ENCODE measurements around the gene TMBIM1.
"Not testable (repeated sequence)": the region's sequence is repeated elsewhere in the genome, so short reads cannot be mapped to it uniquely, and the experiment has no call there.

Gene TMBIM1

DNA sequence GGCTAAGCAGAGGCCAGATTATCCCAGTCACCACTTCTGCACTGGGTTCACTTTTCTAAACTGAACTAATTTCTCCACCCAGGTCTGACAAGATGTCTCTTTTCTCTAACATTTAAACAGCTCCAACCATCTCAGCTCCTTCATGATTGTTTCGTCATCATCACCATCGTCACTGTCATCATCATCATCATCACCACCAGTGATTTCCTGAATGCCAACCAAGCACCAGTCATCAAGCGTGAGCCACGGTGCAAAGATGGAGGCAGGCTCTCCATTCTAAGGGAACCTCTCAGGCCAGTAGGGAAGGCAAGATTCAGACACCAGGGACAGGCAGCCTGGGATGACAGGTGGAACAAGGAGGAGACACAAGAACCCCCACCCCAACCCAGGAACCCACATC lies 25.5 kb upstream of the TMBIM1 start:
- no peak for DNase-seq

DNA sequence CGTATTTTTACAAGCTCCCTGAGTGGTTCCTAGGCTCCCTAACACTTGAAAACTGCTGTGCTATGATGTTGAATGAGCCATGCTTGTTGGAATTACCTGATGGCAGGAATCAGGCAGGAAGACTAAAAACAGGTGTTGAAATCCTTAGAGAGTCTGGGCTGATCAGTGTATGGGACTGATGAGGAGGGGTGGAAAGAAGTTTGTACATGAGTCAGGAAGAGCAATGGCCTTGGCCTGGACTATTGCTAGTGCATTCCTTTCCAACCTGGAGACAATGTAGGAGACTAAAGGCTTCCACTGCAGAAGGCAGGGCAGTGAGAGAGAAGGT lies 25.0 kb upstream of the TMBIM1 start:
- no peak for DNase-seq

DNA sequence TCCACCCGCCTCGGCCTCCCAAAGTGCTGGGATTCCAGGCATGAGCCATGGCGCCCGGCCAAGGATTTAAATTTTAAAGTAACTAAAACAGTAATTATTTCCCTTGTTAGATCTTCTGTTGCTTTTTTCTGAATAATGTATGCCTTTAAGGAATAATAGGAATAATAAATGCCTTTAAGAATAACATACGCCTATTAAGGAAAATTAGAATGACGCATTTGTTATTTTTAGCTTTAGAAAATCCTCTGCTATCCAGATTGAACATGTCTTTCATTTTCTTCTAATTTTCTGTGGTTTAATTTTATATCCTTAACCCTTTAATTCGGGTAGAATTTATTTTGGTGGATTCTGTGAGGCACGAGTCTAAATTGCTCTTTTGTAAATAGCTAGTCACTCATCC lies 23.1 kb upstream of the TMBIM1 start:
- no peak for DNase-seq

DNA sequence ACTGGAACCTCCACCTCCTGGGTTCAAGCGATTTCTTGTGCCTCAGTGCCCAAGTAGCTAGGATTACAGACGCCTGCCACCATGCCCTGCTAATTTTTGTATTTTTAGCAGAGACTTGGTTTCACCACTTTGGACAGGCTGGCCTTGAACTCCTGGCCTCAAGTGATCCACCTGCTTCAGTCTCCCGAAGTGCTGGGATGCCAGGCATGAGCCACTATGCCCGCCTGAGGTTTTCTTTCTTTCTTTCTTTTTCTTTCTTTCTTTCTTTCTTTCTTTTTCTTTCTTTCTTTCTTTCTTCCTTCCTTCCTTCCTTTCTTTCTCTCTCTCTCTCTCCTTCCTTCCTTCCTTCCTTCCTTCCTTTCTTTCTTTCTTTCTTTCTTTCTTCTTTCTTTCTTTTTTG lies 22.5 kb upstream of the TMBIM1 start:
- not testable (repeated sequence) for DNase-seq

DNA sequence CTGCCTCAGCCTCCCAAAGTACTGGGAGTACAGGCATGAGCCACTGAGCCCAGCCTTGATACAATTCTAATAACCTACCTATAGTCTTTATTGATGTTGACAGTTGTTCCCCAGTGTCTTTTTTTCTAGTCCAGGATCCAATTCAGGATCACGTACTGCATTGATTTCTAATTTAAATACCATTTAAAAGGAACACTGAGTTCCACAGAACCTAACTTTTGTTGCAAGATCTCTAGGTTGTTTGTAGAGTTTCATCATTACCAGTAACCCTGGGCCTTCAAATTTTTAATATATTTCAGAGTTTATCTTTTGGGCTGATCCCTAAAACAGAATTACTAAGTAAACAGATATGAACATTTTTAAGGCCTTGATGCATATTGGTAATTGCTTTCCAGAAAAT lies 21.1 kb upstream of the TMBIM1 start:
- no peak for DNase-seq

DNA sequence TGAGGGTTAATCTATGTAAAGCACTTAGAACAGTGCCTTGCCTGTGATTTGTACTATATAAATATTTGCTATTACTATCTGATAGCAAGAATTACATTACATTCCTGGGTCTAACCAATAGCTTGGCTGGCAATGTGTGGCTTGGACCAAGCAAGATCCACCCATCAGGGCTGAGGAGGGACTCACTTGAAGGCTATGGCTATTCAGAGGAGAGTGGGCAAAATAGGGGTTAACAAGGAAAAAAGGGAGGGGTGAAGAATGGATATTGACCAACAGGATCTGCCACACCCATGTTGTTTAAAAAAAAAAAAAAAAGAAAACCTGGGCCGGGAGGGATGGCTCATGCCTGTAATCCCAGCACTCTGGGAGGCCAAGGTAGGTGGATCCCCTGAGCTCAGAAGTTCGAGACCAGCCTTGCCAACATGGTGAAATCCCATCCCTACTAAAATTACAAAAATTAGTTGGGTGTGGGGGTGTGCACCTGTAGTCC lies 20.0 kb upstream of the TMBIM1 start:
- no peak for DNase-seq

DNA sequence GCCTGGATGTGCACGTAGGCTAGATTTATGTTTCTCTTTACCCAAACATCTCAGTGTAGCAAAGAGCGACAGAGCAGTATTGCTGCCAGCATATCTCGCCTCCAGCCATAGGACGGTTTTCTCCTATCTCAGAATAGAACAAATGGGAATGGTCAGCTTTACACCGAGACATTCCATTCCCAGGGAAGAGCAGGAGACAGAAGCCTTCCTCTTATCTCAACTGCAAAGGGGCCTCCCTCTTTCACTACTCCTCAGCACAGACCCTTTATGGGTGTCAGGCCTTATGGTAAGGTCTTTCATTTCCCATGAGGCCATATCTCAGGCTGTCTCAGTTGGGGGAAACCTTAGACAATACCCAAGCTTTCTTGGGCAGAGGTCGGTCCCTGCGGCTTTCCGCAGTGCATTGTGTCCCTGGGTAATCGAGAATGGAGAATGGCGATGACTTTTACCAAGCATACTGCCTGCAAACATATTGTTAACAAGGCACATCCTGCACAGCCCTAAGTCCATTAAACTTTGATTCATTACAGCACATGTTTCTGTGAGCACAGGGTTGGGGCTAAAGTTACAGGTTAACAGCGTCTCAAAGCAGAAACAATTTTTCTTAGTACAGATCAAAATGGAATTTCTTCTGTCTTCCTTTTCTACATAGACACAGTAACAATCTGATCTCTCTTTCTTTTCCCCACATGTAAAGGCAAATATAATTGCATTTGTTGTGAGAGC lies 19.4 kb upstream of the TMBIM1 start:
- DNase-seq = not testable (repeated sequence)

DNA sequence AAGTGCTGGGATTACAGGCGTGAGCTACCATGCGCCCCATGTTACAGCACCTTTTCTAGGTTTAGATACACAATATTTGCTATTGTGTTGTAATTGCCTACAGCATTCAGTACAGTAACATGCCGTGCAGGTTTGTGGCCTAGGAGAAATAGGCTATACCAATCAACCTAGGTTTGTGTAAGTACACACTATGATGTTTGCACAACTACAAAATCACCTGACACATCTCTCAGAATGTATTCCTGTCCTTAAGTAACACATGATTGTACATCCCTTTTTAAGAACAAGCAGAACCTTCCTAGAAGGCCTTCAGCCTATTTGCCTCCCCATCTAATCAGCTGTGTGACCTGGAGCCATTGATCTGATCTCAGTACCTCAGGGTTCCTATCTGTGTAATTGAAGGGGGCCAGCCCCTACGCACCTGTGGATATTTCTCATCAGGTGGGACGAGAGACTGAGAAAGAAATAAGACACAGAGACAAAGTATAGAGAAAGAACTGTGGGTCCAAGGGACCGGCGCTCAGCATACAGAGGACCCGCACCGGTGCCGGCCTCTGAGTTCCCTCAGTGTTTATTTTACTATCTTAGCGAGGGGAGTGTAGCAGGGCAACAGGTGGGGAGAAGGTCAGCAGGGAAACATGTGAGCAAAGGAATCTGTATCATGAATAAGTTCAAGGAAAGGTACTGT lies 18.7 kb upstream of the TMBIM1 start:
- DNase-seq = no peak

DNA sequence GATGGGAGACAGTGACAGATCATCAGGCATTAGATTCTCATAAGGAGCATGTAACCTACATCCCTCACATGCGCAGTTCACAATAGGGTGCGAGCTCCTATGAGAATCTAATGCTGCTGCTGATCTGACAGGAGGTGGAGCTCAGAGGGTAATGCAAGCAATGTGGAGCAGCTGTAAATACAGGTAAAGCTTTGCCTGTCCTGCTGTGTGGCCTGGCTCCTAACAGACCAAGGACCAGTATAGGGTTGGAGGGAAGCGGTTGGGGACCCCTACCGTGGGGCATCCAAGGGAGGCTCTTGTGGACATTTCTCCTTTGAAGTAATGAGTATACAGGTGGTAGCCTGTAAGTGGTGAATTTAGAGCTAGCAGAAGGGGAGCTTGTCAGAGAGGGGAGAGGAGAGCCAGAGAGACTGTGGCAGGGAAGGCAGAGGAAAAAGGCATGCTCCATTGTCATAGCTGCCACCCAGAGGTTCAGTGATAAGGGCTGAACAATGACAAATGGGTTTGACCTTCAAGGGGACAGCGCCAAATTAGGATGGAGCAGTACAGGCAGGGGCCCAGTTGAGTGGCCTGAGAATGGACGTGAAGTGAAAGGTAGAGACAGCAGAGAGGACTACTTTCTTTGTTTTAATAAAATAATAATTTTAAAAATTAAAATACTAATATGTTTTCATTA lies 15.2 kb upstream of the TMBIM1 start:
- DNase-seq = no peak

DNA sequence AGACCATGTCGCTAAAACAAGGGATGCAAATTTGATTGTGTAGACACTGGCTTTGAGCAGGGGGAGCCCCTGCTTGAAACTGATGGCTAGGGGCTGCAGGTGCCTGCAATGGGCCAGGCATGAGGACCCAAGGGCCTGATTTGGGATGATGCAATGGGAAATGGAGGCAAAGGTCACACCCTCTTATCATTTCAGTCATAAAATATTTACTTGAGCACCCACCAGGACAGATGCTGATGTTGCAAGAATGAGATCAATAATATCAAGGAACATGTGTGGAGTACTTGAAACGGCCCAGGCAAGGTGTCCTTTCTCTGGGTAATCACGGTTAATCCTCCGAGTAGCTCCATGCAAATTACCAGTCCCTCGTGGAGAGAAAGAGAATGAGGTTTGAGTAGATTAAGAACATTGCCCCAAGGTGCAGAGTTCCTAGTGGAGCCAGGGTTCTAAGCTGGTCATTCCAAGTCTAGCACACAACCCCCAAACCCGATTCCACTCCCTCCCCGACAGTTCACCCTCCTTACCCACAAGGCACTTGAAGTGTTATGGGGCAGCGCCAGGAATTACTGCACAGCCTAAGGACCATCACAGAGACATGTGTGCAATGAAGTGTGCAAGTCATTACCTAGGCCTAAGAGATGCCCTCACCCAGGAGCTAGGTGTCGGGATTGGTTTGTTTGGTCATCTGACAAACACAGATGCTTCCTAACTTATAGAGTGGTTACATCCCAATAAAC lies 14.0 kb upstream of the TMBIM1 start:
- DNase-seq = no peak

DNA sequence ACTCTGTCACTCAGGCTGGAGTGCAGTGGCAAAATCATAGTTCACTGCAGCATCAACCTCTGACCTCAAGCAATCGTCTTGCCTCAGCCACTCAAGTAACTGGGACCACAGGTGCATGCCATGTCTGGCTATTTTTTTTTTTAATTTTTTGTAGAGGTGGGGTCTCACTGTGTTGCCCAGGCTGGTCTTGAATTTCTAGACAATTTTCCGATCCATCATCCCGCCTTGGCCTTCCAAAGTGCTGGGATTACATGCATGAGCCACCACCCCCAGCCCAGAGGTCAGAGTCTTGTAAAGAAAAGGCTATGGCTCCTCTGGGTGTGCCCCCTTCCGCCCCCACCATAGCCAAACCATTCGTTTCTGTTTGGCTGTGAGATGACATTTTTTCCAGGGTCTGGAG lies 13.1 kb upstream of the TMBIM1 start:
- DNase-seq = no peak

DNA sequence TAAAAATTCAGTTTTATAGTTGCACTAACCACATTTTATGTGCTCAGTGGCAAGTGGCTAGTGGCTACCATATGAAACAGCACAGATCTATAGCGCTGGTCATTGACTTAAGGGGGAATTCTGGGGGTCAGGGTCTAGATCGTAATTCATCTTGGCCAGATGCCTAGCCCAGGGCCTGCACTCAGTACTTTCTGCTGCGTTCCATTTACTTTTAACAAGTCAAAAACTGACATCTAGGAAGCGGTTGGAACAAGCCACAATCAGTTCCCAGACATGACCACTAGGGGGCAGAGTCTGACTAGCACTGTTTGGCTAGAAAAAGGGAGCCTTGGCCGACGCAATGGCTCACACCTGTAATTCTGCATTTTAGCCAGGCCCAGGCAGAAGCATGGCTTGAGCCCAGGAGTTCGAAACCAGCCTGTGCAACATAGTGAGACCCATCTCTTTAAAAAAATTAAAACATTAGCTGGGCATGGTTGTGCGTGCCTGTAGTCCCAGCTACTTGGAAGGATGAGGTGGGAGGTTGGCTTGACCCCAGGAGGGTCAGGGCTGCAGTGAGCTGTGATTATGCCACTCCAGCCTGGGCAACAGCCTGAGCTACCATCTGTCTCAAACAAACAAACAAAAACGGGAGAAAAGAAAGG lies 9.0 kb upstream of the TMBIM1 start:
- DNase-seq = peak; percentile 75

DNA sequence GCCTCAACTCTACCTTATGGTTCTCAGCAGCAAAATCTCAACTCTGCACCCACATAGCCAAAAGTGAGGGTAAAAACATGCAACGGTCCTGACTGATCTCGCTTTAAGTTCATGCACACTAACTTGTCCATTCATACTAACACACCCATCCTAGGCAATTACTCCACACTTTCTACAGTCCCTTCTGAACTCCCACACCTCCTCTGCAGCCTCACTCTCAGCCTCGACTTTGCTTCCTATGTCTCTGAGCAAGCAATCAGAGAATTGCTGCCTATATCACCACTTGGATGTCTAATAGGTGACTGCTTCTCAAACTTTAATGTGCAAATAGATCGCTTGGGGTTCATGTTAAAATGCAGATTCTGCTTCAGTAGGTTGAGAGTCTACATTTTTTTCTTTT lies 7.8 kb upstream of the TMBIM1 start:
- DNase-seq = no peak

DNA sequence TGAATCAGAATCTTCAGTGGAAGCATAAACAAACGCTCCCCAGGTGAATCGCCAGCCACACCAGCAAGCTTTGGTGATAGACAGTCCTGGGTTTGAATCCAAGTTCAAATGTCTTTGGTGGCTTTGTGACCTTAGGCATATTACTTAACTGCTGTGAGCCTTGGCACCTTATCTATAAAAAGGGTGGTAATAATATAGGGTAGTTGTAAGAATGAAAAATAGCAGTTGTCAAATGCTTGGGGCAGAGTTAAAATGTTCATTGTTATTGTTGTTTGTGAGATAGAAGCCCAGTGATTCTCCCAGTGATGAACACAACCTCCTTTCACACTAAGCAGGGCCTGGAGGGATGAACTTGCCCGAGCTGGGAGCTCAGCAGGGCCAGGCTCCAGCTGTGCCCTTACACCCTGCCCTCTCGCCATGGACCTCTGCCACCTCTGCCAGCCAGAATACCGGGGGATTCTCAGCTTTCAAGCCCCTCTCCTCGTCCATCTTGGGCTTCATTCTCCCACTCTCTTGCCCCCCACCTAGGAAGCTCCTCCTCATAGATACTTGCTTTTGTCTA lies 6.1 kb upstream of the TMBIM1 start:
- no peak for DNase-seq

DNA sequence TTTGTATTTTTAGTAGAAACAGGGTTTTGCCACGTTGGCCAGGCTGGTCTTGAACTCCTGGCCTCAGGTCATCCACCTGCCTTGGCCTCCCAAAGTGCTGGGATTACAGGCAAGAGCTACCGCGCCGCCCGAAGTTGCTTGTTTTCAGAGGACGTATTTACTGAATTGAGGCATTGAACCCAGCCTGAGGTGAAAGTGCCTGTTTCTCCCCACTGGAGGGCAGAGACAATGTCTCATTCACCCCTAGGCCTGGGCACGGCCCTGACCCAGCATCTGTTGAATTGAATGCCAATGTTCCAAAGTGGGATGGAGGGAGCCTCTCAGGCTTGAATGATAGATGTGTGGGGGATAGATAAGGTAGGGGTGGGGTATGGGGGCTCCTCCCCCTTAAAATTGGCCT lies 4.5 kb upstream of the TMBIM1 start:
- DNase-seq = no peak

DNA sequence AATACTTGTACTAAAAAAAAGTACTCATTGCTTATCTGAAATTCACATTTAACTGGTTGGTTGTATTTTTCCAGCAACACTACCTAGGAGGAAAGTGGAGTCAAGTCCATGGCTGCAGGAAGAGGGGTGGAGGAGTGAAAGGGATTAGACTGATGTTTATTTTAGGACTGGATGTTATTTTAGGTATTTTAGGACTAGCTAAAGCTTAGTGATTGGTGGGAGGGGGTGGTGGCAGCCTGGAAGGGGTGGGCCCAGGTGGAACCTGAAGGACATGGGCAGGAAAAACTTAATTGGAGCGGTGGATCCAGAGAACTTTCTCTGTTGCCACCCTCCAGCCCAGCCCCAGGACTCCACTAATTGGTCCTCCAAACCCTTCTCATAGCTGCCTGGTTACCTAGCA lies 3.9 kb upstream of the TMBIM1 start:
- DNase-seq = no peak

DNA sequence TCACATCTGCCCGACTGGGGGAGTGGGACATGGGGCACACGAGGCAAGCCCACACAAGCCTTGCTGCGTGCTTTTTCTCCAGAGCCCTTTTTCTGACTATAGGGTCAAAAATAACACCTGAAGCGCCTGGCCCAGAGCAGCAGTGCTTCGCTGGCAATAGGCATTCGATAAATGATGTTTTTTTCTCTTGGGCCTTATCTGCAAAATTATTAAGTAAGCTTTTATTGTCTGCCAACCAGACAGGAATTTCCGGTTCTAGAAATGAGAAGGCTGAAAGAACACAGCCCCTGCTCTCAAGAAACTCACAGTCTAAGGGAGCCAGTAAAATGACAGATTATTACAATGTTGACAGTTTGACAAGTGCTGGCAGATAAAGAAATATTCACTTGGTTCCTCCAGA lies 2.7 kb upstream of the TMBIM1 start:
- no peak for DNase-seq

DNA sequence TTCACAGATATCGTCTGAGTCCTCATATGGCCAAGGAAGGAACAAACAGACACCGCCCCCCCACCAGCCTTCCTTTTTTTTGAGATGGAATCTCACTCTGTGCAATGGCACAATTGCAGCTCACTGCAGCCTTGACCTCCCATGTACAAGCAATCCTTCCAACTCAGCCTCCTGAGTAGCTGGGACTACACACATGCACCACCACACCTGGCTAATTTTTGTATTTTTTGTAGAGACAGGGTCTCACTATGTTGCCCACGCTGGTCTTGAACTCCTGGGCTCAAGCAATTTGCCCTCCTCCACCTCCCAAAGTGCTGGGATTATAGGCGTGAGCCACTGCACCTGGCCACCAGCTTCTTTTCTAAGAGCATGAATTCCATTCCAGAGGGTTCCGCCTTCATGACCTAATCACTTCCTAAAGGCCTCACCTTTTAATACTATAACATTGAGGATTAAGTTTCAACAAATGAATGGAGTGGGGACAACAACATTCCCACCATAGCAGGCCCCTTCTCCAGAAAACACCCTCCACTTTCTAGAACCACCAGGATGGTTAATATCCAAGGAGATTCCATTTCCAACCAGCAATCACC lies 2.2 kb upstream of the TMBIM1 start:
- no peak for DNase-seq

DNA sequence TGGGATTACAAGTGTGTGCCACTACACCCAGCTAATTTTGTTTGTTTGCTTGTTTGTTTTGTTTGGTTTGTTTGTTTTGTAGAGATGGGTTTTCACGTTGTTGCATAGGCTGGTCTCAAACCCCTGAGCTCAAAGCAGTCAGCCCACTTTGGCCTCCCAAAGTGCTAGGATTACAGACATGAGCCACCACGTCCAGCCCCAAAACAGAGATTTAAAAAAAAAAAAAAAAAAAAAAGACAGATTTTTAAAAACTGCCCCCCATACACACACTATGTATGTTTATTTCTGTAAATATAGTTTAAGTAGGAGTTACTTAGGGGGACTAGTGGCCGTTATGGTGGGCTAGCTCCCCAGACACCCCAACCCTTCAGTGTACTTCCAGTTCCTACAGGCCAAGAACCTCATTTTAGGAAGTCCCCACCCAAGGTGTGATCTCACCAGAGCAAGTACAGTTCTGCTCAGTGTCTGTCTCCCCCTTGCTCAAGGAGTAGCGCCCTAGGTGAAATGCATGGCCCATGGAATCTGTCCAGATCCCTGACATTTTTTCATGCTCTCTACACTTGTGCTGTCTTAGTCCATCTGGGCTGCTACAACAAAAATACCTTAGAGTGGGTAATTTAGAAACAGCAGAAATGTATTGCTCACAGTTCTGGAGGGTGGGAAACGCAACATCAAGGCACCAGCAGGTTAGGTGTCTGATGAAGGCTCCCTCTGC lies 1.6 kb upstream of the TMBIM1 start:
- no peak for DNase-seq

DNA sequence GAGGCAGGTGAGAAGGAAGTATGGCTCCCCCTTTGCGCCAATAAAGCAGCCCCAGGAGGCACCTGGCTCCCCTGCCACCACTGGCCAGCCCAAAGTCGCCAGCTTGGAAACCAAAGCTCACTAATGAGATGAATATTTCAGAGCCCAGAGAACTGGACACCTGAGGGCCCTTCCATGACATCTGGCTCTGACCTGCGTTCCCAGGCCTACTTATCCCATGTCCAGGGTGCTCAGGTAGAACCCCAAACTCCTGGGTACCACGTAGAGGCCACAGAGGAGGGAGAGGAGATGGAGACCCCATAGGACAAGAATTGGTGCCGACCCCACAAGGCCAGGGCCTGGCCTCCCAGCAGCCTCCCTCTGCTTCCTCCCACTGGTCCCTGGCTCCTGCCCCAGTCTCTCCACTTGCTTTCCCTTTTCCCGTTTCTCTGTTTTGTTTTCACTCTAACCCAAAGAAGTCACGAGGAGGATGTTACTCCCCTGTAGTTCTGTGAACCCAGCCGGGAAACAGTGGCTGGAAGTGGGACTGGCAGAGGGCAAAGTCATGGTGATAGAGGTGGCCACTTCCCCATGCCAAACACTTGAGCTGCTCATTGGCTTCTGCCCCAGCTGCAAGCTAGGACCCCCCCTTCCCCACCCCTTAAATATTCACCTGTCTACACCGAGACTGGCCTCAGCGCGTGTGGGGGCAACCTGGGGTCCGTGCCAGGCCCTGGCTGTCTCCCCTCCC lies 820 bp downstream of the TMBIM1 start:
- DNase-seq = no peak

Data from SHP77 treated with DMSO at 0.1 percent for 48 hours (cell line).